HG03575 (cell line): Measurements from ENCODE around the gene CDH1.

ENCODE experiments used
- ATAC-seq: cut with Tn5 transposase; IDR thresholded peaks from one replicate; pipeline ENCODE4 v1.9.1; 2021; ENCODE audit not compliant: unreplicated experiment, insufficient number of reproducible peaks, low FRiP score; ENCODE audit errors: extremely low read depth

CDH1 gene

GRCh38 chr16:68884401-68884800 lies 147.3 kb downstream of the CDH1 start:
- ATAC-seq: no peak
